HG02938 (cell line): ENCODE results near the gene COBL.

ENCODE experiments used
- ATAC-seq: cut with Tn5 transposase; IDR thresholded peaks from one replicate; pipeline ENCODE4 v1.9.1; 2021; ENCODE audit warnings: mild to moderate bottlenecking, moderate library complexity; ENCODE audit not compliant: unreplicated experiment

Gene COBL

DNA sequence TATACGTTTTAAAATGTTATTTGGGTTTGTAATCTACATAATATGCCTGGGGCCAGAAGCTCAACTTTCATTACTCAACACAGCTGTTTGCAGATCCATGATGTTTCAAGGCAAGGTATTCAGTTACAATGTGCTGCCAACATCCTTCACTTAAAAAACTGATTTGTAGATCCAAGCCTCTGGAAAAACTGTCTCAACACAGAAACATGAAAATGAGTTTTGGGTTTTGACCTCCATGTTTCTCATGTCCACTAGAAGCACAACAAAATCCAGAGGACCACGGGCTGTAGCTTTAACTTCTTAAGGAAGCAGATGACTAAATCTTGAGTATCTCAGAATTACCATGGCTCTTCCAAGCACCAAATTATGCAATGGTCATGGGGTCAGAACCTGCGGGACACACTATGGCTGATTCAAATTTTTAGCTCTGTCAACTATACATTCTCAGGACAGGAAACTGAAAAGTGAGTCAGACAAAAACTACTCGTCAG lies 286.9 kb downstream of the COBL start:
- ATAC-seq: no peak

GRCh38 chr7:51029131-51029530 lies 287.5 kb downstream of the COBL start:
- ATAC-seq: no peak

GRCh38 chr7:51027935-51028830 lies 288.4 kb downstream of the COBL start:
- ATAC-seq: no peak

DNA sequence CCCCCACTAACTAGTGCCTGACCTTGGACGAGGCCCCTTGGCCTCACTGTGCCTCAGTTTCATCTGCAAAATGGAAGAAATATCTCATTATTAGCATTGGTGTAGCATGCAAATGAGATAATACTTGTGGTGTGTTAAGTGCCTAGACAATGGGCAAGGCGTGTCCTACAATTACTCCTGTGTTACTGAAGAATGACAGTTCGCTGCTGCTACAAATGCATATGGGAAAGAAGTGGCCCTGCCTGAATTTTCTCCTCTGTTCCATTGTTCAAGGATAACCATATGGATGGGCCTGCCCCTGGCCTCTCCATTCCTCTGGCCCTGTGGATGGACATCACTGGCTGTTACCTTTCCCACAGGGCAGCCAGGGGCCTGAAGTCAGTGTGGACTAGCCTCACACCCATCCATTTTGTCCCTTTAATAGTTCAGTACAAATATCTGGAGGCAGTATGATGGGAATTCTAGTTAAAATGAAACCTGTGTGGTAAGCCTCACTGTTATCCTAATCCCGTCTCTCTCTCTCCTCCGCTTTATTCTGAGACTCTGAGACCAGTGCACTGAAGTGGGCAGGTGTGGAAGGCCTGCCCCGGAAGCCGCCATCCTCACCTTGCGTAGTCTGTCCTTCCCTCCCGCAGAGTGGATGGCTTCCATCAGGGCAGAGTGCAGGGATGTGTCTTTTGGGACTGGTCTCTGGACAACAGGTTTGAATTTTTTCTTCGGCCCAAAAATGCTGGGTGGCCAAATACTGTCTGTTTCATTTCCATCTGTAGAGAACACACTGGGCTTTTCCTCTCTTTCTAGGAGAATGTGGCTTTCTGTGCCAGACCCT lies 289.3 kb downstream of the COBL start:
- no peak for ATAC-seq

- ATAC-seq: no peak
Observed at GRCh38 chr7:51026341-51026740, 290.3 kb downstream of the COBL start.

GRCh38 chr7:51025668-51026067 lies 290.9 kb downstream of the COBL start:
- ATAC-seq: no peak

GRCh38 chr7:51024867-51025266 lies 291.7 kb downstream of the COBL start:
- ATAC-seq: no peak

DNA sequence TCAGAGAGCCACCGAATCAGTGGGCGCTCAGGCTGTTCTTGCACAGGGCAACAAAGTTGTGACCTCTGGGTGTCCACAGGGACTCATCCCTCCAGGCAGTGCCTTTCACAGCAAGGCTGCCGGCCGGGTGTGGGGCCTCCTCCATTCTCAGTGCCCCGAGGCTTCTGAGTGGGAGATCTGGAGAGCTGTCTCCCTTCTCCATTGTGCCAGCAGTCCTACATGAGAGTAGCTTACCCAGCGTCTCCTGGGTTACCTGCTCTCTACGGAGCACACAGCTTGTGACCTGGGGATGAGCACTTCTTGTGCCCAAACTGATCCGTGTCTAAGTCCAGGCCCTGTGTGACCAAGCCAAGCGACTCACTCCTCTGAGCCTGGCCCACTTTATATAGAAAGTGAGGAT lies 293.1 kb downstream of the COBL start:
- ATAC-seq: no peak

GRCh38 chr7:51022821-51023220 lies 293.8 kb downstream of the COBL start:
- no peak for ATAC-seq

DNA sequence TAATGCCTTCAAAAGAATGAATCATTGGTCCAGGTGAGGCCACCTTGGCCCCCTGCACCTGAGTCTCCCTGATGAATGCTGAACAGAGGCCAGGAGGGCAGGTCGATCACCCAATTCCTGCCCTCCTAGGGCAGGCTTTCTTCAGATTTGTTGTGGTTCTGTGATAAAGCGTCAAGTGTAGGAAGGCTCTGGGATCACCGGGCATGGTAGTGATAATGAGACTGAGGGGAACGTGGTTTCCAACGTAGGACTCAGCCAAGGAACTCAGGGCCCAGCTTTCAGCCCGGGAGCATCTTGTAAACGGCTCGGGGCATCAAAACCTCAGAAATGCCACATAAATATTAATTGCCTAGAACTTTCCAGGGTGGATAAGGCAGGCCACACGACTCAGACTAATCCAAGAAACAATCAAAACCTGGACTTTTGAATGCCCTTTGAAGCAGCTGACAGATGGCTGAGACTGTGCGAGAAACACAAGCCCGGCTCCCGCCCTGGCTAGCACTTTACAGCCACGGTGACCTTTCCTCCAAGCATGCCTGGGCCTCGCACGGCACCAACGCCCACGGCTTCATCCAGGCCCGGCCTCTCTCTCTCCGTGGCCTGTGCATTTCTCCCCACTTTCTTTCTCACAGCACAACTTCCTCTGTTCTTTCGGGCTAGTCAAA lies 294.6 kb downstream of the COBL start:
- ATAC-seq: no peak

DNA sequence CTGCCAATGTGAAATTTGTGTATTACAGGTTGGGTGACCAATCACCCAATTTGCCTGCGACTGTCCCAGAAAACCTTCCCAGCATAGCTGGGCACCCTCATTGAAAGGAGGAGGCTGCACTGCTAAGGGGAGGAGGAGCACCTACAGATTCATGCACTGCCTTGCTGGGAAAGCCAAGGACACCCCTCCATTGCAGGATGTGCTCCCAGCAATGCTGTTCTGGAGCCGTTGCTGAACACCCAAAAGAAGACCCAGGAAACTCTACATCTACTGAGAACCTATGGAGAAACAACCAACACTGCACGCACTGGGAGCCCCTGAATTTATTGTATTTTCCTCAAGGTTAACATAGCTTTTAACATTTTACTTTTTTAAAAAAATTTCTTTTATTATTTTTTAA lies 295.7 kb downstream of the COBL start:
- ATAC-seq: no peak

GRCh38 chr7:51019891-51020870 lies 296.4 kb downstream of the COBL start:
- ATAC-seq: no peak

DNA sequence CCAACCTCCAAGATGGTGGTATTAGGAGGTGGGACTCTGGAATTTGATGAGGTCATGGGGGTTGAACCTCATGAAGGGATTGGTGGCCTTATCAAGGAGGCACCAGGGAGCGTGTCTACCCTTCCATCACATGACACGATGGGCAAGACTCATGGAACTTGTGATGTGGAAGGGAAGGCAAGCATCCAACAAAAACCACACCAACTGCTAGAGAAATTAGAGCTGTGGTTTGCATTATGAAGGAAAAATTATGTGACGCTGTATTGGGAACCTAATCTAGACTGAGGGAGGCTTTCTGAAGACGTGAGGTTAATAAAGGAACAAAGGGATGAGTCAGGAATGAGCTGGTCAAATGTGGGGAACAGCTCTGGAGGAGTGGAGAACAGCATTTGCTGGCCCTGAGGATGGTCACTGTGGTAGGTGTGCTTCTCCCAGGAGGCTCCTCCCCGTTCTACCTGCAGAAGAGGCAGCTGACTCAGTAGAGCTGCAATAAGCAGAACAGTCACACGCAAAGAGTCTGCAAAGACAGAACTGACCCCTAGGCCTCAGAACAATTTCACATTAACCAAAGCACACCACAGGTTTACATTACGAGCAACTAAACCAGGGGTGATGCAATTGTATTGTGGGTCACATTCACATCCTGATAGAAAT lies 297.3 kb downstream of the COBL start:
- no peak for ATAC-seq

- ATAC-seq: no peak
Observed at GRCh38 chr7:51017576-51018535, 298.8 kb downstream of the COBL start.

DNA sequence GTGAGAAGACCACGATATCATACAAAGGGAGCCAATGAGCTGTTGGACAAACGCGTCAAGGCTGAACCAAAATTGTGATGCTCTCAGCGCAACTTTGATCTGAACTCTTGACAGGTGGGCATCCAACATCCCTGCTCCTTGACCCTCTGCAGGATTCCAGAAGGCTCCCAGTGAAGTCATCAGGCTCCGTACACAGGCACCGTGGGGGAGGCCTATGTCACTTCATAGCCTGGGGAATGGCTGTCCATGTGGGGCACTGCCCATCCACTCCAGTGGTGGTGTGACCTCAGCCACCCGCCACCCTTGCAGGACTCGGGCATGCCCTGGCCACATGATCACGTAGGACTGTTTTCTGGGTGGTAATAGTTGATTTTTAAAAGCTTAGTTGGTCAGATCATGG lies 300.1 kb downstream of the COBL start:
- ATAC-seq: no peak

- no peak for ATAC-seq
Observed at GRCh38 chr7:51015581-51015980, 301.0 kb downstream of the COBL start.

- ATAC-seq: no peak
Observed at GRCh38 chr7:51014811-51015210, 301.8 kb downstream of the COBL start.

DNA sequence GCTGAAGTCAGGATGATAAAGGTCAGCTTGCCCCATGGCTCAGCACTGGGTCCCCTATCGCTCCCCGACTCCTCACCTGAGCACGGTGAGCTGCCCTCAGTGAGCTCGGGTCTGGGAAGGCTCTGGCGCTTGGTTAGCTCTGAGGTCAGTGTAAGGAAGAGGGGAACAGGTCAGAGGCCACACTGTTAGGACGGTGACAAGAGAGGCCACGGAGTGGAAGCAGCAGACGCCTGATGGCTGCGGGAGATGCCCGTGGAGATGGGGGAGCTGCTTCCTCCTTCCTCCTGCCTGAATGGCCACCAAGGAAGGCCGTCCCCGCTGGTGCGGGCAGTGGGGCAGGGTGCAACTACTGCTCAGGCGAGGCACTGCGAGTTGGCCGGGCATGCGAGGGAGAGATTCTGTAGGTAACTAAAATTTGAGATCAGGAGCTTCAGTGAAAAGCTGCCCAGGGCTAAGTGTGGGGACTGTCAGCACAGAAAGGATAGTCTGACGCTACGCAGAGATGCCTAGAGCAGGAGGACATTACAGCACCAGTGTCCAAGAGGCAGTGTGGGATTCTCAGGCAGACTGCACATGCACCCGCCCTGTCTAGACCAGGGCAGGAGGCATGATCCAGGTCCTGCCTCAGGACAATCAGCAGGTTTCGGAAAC lies 302.6 kb downstream of the COBL start:
- no peak for ATAC-seq
